ENCODE results near the gene ALG9.
"Not testable (repeated sequence)": the region's sequence is repeated elsewhere in the genome, so short reads cannot be mapped to it uniquely, and the experiment has no call there.

ALG9 gene, protein sequence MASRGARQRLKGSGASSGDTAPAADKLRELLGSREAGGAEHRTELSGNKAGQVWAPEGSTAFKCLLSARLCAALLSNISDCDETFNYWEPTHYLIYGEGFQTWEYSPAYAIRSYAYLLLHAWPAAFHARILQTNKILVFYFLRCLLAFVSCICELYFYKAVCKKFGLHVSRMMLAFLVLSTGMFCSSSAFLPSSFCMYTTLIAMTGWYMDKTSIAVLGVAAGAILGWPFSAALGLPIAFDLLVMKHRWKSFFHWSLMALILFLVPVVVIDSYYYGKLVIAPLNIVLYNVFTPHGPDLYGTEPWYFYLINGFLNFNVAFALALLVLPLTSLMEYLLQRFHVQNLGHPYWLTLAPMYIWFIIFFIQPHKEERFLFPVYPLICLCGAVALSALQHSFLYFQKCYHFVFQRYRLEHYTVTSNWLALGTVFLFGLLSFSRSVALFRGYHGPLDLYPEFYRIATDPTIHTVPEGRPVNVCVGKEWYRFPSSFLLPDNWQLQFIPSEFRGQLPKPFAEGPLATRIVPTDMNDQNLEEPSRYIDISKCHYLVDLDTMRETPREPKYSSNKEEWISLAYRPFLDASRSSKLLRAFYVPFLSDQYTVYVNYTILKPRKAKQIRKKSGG
- total RNA-seq: 1.6 to 9.0 (median 5.7) reads per million in 17 experiments

DNA sequence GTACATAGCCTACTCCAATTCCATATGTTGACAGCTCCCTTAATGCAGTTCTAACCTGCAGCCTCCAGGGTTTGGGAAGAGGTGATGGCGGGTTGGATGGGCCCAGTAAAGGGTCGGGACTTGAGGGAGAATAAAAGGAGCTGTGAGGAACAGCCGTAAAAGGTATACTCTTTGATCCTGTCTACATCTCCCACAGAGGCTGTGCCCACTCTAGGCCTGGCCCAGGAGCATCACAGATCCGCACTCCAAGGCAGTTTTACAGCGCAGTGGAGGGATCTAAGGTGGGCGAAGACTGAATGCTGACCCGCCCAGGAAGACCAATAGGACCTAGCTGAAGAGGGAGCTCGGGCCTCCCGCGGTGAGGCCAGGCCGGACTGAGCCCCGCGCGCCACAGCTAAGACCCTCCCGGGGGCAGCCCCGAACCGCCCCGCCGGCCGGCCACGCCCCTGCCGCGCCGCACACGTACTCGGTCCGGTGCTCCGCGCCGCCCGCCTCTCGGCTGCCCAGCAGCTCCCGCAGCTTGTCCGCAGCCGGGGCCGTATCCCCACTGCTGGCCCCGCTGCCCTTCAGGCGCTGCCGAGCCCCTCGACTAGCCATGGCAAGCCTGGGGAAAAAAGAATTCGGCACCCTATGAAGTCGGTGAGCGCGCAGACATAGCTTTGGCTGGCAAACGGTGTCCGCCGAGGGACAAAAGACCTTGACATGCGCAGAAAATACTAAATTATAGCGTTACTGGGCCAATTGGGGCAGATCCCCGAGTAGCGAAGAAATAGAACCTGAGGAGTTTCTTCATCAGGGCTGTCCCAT, at the start of gene ALG9:
Gene ALG9 (minus strand): TSS at position 696 of the 807 bp plus-strand sequence. CDS start 99 bp downstream, at position 597.
- DNase-seq: peak; percentile 81 to 92 (median 86)

DNA sequence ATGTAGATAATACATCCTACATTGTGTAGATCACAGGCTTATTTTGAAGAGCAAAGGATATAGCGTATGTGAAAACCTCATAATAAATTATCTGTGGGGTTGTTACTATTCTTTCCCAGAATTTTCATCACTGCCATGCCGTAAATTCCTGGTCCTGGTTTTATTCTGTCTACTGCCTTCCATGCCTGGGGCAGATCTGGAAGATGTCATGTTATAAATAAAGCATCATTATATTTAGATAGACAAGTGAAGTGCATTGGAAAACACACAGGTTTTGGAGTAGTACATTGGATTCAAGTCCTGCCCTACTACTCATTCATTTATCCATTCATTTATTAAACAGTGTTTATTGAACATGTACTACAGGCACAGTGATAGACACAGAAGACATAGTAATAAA, 49.5 kb upstream of the ALG9 start:
- DNase-seq: no peak

DNA sequence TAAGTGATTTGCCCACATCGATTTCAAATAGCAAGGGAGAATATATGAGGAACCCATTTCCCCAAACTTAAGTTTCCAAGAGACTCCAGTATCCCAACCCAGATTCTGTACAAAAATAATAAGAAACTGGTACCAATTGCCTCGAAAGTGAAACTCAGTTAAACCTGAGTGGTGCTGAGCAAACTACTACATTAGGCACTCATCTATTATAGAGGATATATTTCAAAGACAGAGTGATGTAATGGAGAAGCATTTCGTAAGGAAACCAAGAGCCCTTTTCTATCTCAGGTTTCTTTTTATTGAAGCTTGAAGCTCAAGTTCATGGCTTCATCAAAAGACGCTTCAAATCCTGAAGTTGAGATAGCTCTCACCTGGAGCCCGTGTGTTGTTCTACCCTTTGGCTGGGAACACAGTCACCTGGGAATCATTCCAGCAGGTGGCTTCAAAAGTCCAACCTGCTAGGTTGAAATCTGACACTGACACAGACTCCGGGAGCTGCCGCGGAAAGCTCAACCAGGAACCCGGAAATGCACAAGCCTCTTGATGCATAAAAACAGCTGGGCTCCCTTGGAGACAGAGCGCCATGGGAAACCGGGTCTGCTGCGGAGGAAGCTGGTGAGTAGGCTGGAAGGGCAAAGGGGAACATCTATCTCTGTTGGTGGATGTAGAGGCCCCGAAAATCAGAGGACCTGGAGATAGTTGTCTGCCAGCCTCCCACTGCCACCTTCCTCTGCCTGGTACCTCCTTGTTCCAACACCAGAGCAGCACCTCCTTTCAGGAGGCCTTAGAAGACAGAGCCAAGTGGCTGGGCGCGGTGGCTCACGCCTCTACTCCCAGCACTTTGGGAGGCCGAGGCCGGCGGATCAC, 47.2 kb upstream of the ALG9 start, which contains the start of gene C11orf52:
Gene C11orf52 (plus strand): TSS at position 524 of the 867 bp plus-strand sequence. CDS start 60 bp downstream, at position 584.
- peak in 2 of 4 experiments; percentile 23 to 35 for DNase-seq

DNA sequence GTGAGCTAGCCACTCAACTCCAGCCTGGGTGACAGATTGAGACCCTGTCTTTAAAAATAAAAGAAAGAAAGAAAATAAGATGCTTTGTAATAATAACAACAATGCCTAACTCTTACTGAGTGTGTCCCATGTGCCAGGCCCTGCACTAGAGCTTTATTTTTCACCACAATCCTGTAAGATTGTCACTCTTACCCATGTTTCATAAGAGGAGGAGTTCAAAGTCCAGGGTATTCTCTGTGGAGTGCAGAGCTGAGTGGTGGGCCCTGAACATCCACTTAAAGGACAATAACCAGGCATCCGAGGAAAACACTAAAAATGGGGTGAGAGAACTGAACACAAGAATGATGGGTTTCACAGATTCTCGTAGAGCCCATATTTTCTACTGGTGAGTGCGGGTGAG, 46.4 kb upstream of the ALG9 start:
- no peak for DNase-seq

DNA sequence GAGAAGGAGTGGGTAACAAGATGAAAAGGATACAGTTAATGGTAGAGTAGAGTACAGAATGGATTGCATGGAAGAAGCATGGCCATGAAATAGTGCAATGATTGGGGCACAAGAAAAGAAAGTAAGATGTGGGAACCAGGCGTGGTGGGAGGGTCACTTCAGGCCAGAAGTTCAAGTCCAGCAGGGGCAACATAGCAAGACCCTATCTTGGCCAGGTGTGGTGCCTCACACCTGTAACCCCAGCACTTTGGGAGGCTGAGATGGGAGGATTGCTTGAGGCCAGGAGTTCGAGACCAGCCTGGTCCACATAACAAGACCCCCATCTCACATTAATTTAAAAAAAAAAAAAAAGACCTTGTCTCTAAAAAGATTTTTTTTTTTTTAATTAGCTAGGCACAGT, 45.9 kb upstream of the ALG9 start:
- no peak for DNase-seq

DNA sequence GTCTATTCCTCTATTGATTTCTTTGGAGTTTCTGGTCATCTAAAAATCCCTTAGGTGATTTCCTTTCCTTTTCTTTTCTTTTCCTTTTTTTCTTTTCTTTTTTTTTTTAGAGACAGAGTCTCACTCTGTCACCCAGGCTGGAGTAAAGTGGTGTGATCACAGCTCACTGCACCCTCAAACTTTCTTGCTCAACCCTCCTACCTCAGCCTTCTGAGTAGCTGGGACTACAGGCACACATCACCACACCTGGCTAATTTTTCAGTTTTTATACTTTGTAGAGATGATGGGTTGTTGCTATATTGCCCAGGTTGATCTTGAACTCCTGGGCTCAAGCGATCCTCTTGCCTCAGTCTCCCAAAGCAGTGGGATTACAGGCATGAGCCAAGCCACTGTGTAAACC, 45.4 kb upstream of the ALG9 start:
- no peak for DNase-seq

DNA sequence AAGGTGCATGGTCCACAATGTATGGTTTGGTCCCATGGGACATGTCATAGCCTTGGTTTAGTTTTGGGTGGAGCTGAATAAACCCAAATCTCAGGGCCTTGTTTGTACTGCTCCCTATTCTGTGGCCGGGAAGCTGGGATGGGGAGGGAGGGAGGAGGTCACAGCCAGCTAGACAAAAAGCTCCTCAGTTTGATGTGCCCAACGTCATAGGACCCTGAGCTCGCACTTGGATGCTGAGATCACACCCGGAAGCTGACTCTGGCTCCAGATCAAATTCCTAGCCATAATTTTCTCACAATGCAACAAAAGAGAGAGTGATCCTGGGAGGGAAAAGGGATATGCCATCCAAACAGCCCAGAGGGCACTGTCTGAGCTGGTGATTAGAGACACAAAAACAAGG, 42.6 kb upstream of the ALG9 start:
- DNase-seq: no peak

DNA sequence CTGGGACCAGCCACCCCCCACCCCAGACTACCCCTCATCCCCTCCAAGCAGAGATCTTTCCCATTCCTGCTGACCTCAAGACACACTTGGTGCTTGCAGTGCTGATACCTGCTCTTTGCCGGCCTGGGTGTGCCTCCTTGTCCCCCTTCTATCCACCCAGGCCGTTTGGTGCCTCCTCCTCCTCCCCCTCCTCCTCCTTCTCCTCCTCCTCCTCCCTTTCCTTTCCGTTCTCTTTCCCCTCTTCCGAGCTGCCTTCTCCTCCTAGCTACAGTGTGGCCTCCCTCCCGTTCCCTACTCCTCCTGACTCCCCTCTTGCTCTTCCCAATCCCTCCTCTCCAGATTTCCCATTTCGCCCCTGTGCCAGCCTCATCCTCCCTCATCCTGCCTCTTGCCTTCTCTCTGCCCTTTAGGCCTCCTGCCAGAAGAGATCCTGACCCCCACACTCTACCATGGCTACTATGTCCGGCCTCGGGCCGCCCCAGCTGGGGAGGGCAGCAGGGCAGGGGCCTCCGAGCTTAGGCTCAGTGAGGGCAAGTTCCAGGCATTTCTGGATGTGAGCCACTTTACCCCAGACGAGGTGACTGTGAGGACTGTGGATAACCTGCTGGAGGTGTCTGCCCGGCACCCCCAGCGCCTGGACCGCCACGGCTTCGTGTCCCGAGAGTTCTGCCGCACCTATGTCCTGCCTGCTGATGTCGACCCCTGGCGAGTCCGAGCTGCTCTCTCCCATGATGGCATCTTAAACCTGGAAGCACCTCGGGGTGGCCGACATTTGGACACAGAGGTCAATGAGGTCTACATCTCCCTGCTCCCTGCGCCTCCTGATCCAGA, 41.9 kb upstream of the ALG9 start:
- DNase-seq: no peak

DNA sequence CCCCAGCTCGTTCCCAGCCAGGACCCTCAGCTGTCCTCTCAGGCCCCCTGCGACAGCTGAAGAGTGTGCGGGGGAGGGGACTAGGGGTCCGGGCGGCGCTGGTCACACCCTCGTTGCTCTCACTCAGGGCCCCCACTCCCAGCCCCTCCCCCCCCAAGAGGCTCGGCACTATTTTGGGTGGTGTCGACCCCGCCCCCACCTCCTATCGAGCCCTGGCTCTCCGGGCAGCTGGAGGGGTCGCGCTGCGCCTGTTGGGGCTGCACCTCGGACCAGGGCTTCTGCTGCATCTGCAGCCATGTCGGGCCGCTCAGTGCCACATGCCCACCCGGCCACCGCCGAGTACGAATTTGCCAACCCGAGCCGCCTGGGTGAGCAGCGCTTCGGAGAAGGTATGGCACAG, 41.2 kb upstream of the ALG9 start, which contains the start of gene HSPB2:
Gene HSPB2 (plus strand): TSS at position 200 of the 400 bp plus-strand sequence. CDS start 96 bp downstream, at position 296.
- no peak for DNase-seq

DNA sequence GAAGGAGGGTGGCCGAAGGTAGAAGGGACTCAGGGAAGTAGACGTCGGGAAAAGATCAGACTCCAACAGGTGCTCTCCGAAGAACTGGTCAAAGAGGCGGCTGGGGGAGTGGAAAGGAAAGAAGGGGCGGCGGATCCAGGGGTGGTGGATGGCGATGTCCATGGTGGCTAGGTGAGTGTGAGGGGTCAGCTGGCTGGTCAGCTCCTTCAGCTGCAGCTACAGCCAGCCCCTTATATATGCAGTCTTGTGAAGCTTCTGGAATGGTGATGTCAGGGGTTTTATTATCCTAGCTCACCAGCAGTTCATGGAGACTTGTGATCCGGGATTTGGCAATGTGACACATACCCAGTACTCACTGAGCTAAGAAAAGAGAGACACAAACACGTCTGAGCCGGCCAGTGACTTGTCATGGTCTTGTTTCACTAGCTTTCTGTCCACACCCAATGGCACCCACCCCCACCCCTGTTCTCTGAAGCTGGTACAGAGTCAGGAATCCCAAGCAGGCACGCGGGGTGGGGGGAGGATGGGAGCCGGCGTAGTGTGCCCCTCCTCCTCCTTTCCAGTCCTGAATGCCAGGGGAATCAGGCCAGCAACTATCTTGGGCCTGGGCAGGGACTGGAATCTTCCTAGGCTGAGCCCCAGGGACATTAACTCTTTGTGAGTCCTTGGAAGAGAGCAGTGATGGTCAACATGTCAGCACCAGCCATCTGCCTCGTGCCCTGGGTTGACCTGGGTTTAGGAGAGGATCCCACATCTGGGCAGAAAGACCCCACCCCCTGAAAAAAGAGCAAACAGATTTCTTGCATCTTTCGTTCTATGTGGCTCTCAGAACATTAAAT, 40.4 kb upstream of the ALG9 start, which contains the start of gene CRYAB:
Gene CRYAB (minus strand): TSS at position 208 of the 839 bp plus-strand sequence. CDS start 46 bp downstream, at position 162.
- DNase-seq: no peak

DNA sequence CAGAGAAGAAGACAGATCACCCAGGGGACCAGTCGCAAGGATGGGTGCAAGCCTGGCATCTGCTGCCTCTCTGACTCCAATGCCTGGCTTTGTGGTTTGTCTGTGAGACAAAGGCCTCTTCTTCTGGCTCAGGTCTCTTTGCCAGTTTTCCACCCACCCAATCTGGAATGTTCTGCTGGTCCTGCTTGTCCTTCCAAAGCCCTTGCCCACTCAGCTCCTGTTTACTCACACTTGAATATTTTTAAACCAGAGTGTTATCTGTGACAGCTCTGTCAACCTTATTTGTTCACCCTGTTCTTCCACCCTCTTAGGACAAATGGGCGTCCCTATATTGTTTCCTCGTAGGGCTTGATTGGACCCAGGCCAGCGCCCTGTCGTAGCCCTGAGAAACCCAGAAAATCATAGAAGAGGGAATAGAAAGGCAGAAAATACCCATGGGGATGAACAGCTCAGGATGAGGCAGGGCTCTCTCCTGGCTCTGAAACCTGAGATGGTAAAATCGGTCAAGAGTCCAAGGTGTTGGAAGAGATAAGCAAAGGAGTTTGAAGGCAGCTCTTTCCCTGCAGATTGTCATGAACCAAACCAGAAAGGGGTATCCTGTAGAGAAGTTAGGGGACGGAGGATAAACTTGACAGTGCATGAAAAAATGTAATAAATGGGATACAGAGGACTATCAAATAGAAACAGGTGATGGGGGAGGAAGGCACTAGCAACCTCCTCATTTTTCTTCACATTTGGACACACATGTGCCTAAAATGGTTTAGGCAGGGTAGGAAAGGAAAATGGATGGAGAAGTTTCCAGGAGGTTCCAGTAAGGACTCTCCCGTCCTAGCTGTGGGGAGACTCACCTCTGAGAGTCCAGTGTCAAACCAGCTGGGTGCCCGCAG, 39.5 kb upstream of the ALG9 start:
- no peak for DNase-seq

DNA sequence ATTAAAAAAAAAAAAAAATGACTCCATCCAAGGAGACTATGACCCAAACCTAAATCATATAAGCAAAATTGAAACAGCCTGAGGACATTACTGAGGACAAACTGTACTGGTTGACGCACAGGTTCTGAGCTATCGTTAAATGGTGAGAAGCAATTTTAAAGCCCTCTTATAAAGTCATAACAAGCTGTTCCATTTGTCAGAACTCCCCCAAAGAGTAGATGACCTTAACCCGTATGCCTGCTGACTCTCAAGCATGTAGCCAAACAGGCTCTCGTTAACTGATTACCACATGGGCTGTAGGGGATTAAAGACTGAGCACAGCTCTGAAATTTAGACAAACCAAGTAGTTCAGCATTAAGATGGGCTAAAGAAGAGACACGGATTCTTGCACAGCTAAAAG, 38.0 kb upstream of the ALG9 start:
- no peak for DNase-seq

DNA sequence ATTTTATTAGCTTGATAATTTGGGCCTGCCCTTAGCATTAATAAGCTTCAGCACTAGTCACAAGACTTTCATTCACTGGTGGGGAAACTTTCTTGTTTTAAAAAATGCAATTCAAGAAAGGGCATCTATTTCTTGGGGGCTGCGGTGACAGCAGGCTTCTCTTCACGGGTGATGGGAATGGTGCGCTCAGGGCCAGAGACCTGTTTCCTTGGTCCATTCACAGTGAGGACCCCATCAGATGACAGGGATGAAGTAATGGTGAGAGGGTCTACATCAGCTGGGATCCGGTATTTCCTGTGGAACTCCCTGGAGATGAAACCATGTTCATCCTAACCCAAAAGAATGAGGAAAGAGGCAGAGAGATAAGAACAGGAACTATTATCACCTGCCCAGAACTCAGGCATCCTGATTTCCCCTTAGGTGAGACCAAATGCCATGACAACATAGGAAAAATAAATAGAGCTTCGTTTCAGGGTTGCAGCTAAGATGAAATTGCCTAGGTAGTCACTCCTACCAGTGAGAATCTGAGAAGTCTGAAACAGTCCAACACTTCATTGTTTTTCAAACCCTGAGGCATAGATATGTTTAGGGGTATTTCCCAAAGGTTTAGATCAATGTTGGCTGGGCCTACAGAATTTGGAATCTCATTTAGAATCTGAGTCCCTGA, 37.4 kb upstream of the ALG9 start:
- DNase-seq: no peak

DNA sequence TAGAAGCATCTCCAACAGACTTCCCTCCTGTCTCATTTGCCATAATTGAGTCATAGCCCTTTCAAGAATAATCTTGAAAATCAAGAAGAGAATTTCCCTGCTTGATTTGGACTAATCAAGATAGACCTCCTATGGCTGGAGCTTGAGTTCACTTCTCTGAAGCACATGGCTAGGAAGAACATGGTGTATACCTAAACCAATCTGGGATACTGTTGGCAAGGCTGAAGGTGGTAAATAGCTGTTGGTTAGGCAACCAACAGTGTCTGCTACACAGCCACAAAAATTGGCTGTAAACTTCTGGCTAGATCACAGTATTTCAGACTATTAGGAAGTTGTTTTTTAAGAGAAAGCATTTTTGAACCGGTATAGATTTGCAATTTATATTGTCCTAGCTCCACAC, 35.3 kb upstream of the ALG9 start:
- DNase-seq: no peak

DNA sequence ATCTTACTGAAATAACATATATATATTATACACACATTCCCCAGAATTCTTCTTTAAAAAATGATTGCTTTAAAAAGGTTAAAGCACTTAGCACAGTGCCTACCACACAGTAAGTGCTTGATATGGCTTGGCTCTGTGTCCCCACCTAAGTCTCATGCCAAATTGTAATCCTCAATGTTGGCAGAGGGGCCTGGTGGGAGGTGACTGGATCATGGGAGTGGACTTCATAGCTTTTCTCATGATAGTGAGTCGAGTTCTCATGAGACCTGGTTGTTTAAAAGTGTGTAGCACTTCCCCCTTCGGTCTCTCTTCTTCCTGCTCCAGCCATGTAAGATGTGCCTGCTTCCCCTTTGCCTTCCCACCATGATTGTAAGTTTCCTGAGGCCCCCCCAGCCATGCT, 34.0 kb upstream of the ALG9 start:
- DNase-seq: peak; percentile 26 to 56 (median 36)

DNA sequence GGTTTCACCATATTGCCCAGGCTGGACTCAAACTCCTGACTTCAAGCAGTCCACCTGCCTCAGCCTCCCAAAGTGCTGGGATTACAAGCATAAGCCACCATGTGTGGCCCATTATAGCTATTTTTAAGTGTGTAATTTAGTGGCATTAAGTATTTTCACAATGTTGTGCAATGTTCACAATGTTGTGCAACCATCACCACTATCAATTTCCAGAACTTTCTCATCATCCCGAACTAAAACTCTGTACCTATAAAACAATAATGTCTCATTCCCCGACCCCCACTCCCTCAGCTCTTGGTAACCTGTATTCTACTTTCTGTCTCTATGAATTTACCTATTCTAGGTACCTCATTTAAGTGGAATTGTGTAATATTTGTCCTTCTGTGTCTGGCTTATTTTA, 15.5 kb upstream of the ALG9 start:
- no peak for DNase-seq

DNA sequence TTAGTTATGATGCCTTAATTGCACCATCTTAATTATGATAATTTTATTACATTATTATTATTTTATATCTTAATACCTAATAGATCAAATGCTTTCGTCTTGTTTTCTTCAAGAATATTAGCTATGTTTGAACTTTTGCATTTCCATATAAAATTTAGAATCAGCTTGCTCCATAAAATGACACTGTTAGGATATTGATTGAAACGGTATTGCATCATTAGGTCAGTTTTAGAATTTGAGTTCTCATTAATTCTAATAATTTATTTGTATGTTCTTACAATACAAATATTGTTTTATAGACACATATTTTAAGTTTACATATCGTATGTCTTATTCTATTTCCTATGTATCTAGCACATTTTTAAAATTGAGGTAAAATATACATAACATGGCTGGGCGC, 14.7 kb upstream of the ALG9 start:
- no peak for DNase-seq

DNA sequence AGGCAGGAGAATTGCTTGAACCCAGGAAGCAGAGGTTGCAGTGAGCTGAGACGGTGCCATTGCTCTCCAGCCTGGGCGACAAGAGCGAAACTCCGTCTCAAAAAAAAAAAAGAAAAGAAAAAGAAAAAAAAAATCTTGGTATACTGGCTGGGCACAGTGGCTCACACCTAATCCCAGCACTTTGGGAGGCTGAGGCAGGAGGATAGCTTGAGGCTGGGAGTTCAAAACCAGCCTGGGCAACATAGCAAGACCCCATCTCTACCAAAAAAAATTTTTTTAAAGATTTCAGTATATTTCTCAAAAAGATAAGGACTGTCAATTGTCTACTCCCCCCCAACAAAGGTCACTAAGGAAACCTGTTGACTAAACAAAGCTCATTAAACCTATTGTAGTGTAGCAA, 13.7 kb upstream of the ALG9 start:
- not testable (repeated sequence) for DNase-seq

Data from suppressor macrophage (primary cell).